ENCODE measurements around the gene CSTPP1. TPM values are rescaled to one million over a fixed set of nuclear protein-coding genes. Genes with fewer than 3 reads are reported as not detected.

The CSTPP1 gene
- total RNA-seq, 5 donors from 2014 or later (not counting 1 experiment from before 2014, with no cell fraction given): 13.3 to 16.9 (median 15.0) TPM

DNA sequence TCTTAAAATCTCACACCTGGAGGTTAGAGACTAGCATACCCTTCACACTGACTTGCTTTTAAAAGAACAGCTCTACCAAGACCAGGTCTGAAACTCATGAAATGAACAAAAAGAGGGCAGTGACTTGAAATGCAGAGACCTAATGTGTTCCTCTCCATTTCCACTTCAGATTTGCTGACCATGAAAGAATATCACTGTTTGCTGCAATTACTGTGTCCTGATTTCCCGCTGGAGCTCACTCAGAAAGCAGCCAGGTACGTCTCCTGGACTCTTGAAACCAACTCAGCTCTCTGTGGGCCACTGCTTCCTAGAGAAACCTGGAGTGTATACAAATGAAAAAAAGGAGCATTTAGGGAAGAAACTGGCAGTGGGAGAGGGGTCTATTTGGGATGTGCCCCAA is 200.9 kb downstream of the CSTPP1 start:
- WGBS (ENCODE audit: insufficient coverage): 94% methylated on average over 2 of the region's 2 CpGs
- CTCF ChIA-PET: no interaction called here
- ATAC-seq (replicated peaks in 1 of 4): no peak

GRCh38 chr11:47139878-47140277 is 203.3 kb downstream of the CSTPP1 start:
- Histone ChIP-seq H3K4me3 (ENCODE audit: control insufficient read depth in 1 of 2, extremely low read depth in 1 of 2, low read length in 1 of 2) (no peak overlapping the region), H3K4me1 (ENCODE audit: control insufficient read depth in 1 of 2, extremely low read depth in 1 of 2, insufficient read depth in 2 of 2, low read length in 2 of 2) (no peaks in the 10 kb centered on the region), H3K27ac (ENCODE audit: low read length) (no peak overlapping the region), H3K9me3 (no peaks in the 10 kb centered on the region), H3K36me3 (ENCODE audit: control insufficient read depth in 2 of 2, extremely low read depth in 1 of 2, insufficient read depth in 1 of 2, low read length in 1 of 2) (no peaks in the 10 kb centered on the region), H3K27me3 (replicated peaks in 1 of 2; ENCODE audit: control insufficient read depth in 2 of 2, extremely low read depth in 1 of 2, insufficient read depth in 2 of 2, low read length in 1 of 2) (no peaks in the 10 kb centered on the region)
- ChIA-PET POLR2A (no interaction called here), CTCF (interaction anchor here (0.6 to 0.7 kb wide), 2 partner anchors 11 to 777 kb away, joined by 3 to 4 read pairs; no protein-coding TSS in a partner anchor)
- Mint-ChIP-seq H3K36me3 (peaks cover 22% of the 10 kb centered on the region), H3K27ac (no peak overlapping the region), H3K27me3 (no peaks in the 10 kb centered on the region), H3K4me1 (peaks cover 0 to 2% (median 0%) of the 10 kb centered on the region in 3 donors), H3K4me3 (no peak overlapping the region), H3K9me3 (no peaks in the 10 kb centered on the region)
- WGBS (ENCODE audit: insufficient coverage): 90% methylated on average over 3 of the region's 4 CpGs
- ATAC-seq (replicated peaks in 1 of 4) (no peak), DNase-seq (no peak)

More for the DNA sequence above, 200.9 kb downstream of the CSTPP1 start:
- Mint-ChIP-seq H3K27me3 (no peaks in the 10 kb centered on the region), H3K4me3 (no peak overlapping the region), H3K9me3 (no peaks in the 10 kb centered on the region), H3K27ac (no peak overlapping the region), H3K36me3 (peaks cover 18% of the 10 kb centered on the region), H3K4me1 (peaks cover 0 to 2% (median 0%) of the 10 kb centered on the region in 3 donors)
- POLR2A ChIA-PET: no interaction called here
- Histone ChIP-seq H3K9me3 (no peaks in the 10 kb centered on the region), H3K4me3 (ENCODE audit: control insufficient read depth in 1 of 2, extremely low read depth in 1 of 2, low read length in 1 of 2) (no peak overlapping the region), H3K36me3 (ENCODE audit: control insufficient read depth in 2 of 2, extremely low read depth in 1 of 2, insufficient read depth in 1 of 2, low read length in 1 of 2) (no peaks in the 10 kb centered on the region), H3K4me1 (ENCODE audit: control insufficient read depth in 1 of 2, extremely low read depth in 1 of 2, insufficient read depth in 2 of 2, low read length in 2 of 2) (no peaks in the 10 kb centered on the region), H3K27me3 (replicated peaks in 1 of 2; ENCODE audit: control insufficient read depth in 2 of 2, extremely low read depth in 1 of 2, insufficient read depth in 2 of 2, low read length in 1 of 2) (no peaks in the 10 kb centered on the region), H3K27ac (ENCODE audit: low read length) (no peak overlapping the region)
- no peak for DNase-seq

DNA sequence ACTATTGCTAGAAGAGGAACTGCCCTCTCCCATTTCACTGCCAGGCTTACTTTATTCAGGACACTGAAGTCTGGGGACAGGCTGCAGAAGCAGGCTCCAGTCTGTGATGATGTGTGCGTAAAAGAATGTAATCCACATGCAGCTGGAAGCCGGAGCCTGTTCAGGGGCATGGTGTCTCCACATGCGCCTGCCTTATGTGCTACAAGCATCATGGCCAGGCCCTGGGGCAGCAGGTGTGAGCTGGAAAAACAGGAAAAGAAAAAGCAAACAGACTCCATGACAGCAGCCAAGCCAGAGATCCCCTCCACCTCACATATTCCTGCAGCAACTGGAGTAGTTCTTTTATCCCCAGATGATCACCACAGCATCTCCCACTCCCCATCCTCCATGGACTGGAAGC is 206.8 kb downstream of the CSTPP1 start:
- Histone ChIP-seq H3K4me1 (ENCODE audit: control insufficient read depth in 1 of 2, extremely low read depth in 1 of 2, insufficient read depth in 2 of 2, low read length in 2 of 2) (no peaks in the 10 kb centered on the region), H3K36me3 (ENCODE audit: control insufficient read depth in 2 of 2, extremely low read depth in 1 of 2, insufficient read depth in 1 of 2, low read length in 1 of 2) (no peaks in the 10 kb centered on the region), H3K9me3 (no peaks in the 10 kb centered on the region), H3K27ac (ENCODE audit: low read length) (no peak overlapping the region), H3K27me3 (replicated peaks in 1 of 2; ENCODE audit: control insufficient read depth in 2 of 2, extremely low read depth in 1 of 2, insufficient read depth in 2 of 2, low read length in 1 of 2) (no peaks in the 10 kb centered on the region), H3K4me3 (ENCODE audit: control insufficient read depth in 1 of 2, extremely low read depth in 1 of 2, low read length in 1 of 2) (no peak overlapping the region)
- Mint-ChIP-seq H3K4me3 (no peak overlapping the region), H3K9me3 (no peaks in the 10 kb centered on the region), H3K27me3 (no peaks in the 10 kb centered on the region), H3K36me3 (peaks cover 18% of the 10 kb centered on the region), H3K27ac (no peak overlapping the region), H3K4me1 (peaks cover 0 to 2% (median 0%) of the 10 kb centered on the region in 3 donors)
- CTCF ChIA-PET: no interaction called here
- 94% methylated on average over 3 of the region's 3 CpGs for WGBS (ENCODE audit: insufficient coverage)
- ATAC-seq (replicated peaks in 1 of 4) (no peak), DNase-seq (no peak)
- POLR2A ChIA-PET: no interaction called here

GRCh38 chr11:47144541-47144940 is 208.0 kb downstream of the CSTPP1 start:
- ChIA-PET POLR2A (no interaction called here), CTCF (no interaction called here)
- Histone ChIP-seq H3K27me3 (replicated peaks in 1 of 2; ENCODE audit: control insufficient read depth in 2 of 2, extremely low read depth in 1 of 2, insufficient read depth in 2 of 2, low read length in 1 of 2) (no peaks in the 10 kb centered on the region), H3K4me3 (ENCODE audit: control insufficient read depth in 1 of 2, extremely low read depth in 1 of 2, low read length in 1 of 2) (no peak overlapping the region), H3K27ac (ENCODE audit: low read length) (no peak overlapping the region), H3K9me3 (no peaks in the 10 kb centered on the region), H3K4me1 (ENCODE audit: control insufficient read depth in 1 of 2, extremely low read depth in 1 of 2, insufficient read depth in 2 of 2, low read length in 2 of 2) (no peaks in the 10 kb centered on the region), H3K36me3 (ENCODE audit: control insufficient read depth in 2 of 2, extremely low read depth in 1 of 2, insufficient read depth in 1 of 2, low read length in 1 of 2) (no peaks in the 10 kb centered on the region)
- ATAC-seq (replicated peaks in 1 of 4) (no peak), DNase-seq (no peak)
- Mint-ChIP-seq H3K36me3 (peaks cover 17% of the 10 kb centered on the region), H3K9me3 (no peaks in the 10 kb centered on the region), H3K27me3 (no peaks in the 10 kb centered on the region), H3K4me1 (no peaks in the 10 kb centered on the region), H3K27ac (no peak overlapping the region), H3K4me3 (no peak overlapping the region)
- WGBS (ENCODE audit: insufficient coverage): 86% methylated on average over 1 of the region's 3 CpGs

DNA sequence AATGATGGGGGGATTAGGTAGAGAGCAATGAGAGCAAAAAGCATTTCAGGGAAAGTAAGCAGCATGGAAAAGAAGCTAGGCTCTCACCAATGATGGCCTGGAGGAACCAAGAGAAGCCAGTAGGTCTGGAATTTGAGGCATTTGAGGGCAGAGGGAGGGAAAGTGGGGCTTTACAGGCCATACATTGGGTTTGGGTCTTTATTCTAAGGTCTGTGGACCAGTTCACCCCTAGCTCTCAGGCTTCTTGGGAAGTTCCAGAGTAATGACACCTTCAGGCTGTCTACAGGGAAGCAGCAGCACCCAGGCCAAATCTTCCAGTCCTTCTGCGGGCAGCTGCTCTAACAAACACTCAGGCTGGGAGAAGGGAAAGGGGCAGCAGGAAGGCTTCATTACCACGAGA is 210.7 kb downstream of the CSTPP1 start:
- H3K4me3 Mint-ChIP-seq: no peak overlapping the region
- WGBS (ENCODE audit: insufficient coverage): no CpG with 5 or more reads among the region's 2 CpGs
- H3K4me1 ChIP-seq (ENCODE audit: control insufficient read depth in 1 of 2, extremely low read depth in 1 of 2, insufficient read depth in 2 of 2, low read length in 2 of 2): peaks cover 0 to under 1% of the 10 kb centered on the region in 2 experiments
- H3K4me3 ChIP-seq (ENCODE audit: control insufficient read depth in 1 of 2, extremely low read depth in 1 of 2, low read length in 1 of 2): no peak overlapping the region
- ChIA-PET CTCF (interaction anchor here (0.6 to 0.8 kb wide), 3 partner anchors 256 to 325 kb away, joined by 3 read pairs; no protein-coding TSS in a partner anchor), POLR2A (no interaction called here)
- no peaks in the 10 kb centered on the region for H3K9me3 Mint-ChIP-seq
- H3K36me3 ChIP-seq (ENCODE audit: control insufficient read depth in 2 of 2, extremely low read depth in 1 of 2, insufficient read depth in 1 of 2, low read length in 1 of 2): no peaks in the 10 kb centered on the region
- no peaks in the 10 kb centered on the region for H3K9me3 ChIP-seq
- peaks cover 0 to under 1% (median 0%) of the 10 kb centered on the region in 3 donors for H3K4me1 Mint-ChIP-seq
- no peak overlapping the region for H3K27ac Mint-ChIP-seq
- no peak overlapping the region for H3K27ac ChIP-seq (ENCODE audit: low read length)
- DNase-seq (no peak), ATAC-seq (replicated peaks in 1 of 4) (no peak)
- H3K27me3 Mint-ChIP-seq: no peaks in the 10 kb centered on the region
- H3K36me3 Mint-ChIP-seq: peaks cover 17% of the 10 kb centered on the region
- H3K27me3 ChIP-seq (replicated peaks in 1 of 2; ENCODE audit: control insufficient read depth in 2 of 2, extremely low read depth in 1 of 2, insufficient read depth in 2 of 2, low read length in 1 of 2): no peaks in the 10 kb centered on the region

- Mint-ChIP-seq H3K27me3 (no peaks in the 10 kb centered on the region), H3K4me3 (no peak overlapping the region), H3K4me1 (peaks cover under 1 to 4% (median 3%) of the 10 kb centered on the region in 3 donors), H3K27ac (no peak overlapping the region), H3K36me3 (peaks cover 13% of the 10 kb centered on the region), H3K9me3 (no peaks in the 10 kb centered on the region)
- Histone ChIP-seq H3K36me3 (ENCODE audit: control insufficient read depth in 2 of 2, extremely low read depth in 1 of 2, insufficient read depth in 1 of 2, low read length in 1 of 2) (no peaks in the 10 kb centered on the region), H3K9me3 (no peaks in the 10 kb centered on the region), H3K4me1 (ENCODE audit: control insufficient read depth in 1 of 2, extremely low read depth in 1 of 2, insufficient read depth in 2 of 2, low read length in 2 of 2) (peaks cover 1 to 5% of the 10 kb centered on the region in 2 experiments), H3K4me3 (ENCODE audit: control insufficient read depth in 1 of 2, extremely low read depth in 1 of 2, low read length in 1 of 2) (no peak overlapping the region), H3K27me3 (replicated peaks in 1 of 2; ENCODE audit: control insufficient read depth in 2 of 2, extremely low read depth in 1 of 2, insufficient read depth in 2 of 2, low read length in 1 of 2) (no peaks in the 10 kb centered on the region), H3K27ac (ENCODE audit: low read length) (no peak overlapping the region)
- WGBS (ENCODE audit: insufficient coverage): 81% methylated on average over 2 of the region's 7 CpGs
- CTCF ChIA-PET: no interaction called here
- DNase-seq: no peak
- no peak for ATAC-seq (replicated peaks in 1 of 4)
- POLR2A ChIA-PET: no interaction called here
These were observed 211.1 kb downstream of the CSTPP1 start for GRCh38 chr11:47147681-47148080.

GRCh38 chr11:47148270-47148669 is 211.7 kb downstream of the CSTPP1 start:
- 91% methylated on average over 4 of the region's 4 CpGs for WGBS (ENCODE audit: insufficient coverage)
- CTCF ChIA-PET: no interaction called here

More at GRCh38 chr11:47148270-47148669, 211.7 kb downstream of the CSTPP1 start:
- Mint-ChIP-seq H3K4me1 (peaks cover 6 to 8% (median 7%) of the 10 kb centered on the region in 3 donors), H3K4me3 (no peak overlapping the region), H3K27ac (no peak overlapping the region), H3K9me3 (no peaks in the 10 kb centered on the region), H3K36me3 (peaks cover 11% of the 10 kb centered on the region), H3K27me3 (no peaks in the 10 kb centered on the region)
- Histone ChIP-seq H3K27ac (ENCODE audit: low read length) (no peak overlapping the region), H3K36me3 (ENCODE audit: control insufficient read depth in 2 of 2, extremely low read depth in 1 of 2, insufficient read depth in 1 of 2, low read length in 1 of 2) (no peaks in the 10 kb centered on the region), H3K4me3 (ENCODE audit: control insufficient read depth in 1 of 2, extremely low read depth in 1 of 2, low read length in 1 of 2) (no peak overlapping the region), H3K27me3 (replicated peaks in 1 of 2; ENCODE audit: control insufficient read depth in 2 of 2, extremely low read depth in 1 of 2, insufficient read depth in 2 of 2, low read length in 1 of 2) (no peaks in the 10 kb centered on the region), H3K4me1 (ENCODE audit: control insufficient read depth in 1 of 2, extremely low read depth in 1 of 2, insufficient read depth in 2 of 2, low read length in 2 of 2) (peaks cover 5 to 11% of the 10 kb centered on the region in 2 experiments), H3K9me3 (no peaks in the 10 kb centered on the region)
- no peak for ATAC-seq (replicated peaks in 1 of 4)
- no peak for DNase-seq
- POLR2A ChIA-PET: no interaction called here

Data from T-cell (primary cell).